ENCODE results near the gene GNPTAB. TPM values are rescaled to one million over a fixed set of nuclear protein-coding genes. Genes with fewer than 3 reads are reported as not detected.

The GNPTAB gene
- total and polyA plus RNA-seq, 2 of the 13 experiments (the other 11 are each of a cell fraction or from before 2014, with no cell fraction given), result 13.6 to 19.4 TPM

DNA sequence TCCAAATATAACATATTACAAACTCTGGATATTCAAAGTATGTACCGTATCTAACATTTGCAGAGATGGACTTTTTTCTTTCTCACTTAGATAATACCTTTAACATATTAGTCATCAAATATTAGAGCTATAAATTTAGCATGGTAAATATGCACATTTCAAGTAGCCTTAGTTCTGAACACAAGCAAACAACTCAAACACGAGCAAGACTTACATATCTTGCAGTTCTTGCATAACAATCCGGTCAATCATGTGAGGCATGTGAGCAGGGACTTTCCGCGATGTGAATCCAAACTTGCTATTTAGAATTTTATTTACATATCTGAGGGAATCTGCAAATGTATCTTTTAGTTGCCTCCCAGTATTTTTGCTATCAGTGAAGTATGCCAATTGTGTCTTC is 69.4 kb downstream of the GNPTAB start (continued):
- TF ChIP-seq ZBED4 (CRISPR knock-in tag; IDR thresholded peaks at IDR 0.05; ENCODE audit: borderline replicate concordance) (no peak), ZNF430 (CRISPR knock-in tag; IDR thresholded peaks at IDR 0.05) (no peak)

DNA sequence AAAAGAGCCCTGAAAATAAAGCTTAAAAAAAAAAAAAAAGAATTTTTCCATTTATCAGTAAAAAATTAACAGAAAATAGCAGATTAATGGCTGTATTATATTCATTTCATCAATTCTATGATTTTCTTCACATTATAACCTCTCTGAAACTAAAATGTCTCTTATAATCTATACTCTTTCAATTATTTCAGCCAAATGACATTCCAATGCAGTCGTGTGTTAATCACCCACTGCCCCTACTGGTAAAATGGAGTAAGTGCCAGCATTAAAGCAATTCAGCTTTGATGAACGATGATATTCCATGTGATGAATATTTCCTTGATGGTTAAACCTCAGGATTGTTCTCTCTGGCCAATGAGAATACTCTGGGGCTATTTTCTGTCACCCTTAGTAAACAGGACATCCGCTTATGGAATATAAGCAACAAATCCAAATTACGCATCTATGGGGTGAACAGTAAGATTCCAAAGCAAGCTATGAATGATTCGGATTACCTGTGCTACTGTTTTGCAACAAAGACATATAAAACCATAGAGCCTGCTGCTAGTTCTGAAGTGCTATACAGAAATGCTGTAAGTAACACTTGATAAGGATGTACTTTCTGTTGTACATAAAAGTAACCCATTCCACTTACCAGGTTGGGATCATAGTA is 71.2 kb downstream of the GNPTAB start:
- BruUV-seq (replicated peaks), result no TSS peak
- FAIRE-seq, result peak; percentile 68
- in situ Hi-C loops (cut with HindIII; ENCODE audit: extremely low pct_ligation_motif_present, low pct_unique_long_range_greater_than_20kb) (loop anchor here (25.0 kb wide), 1 partner anchor 347 kb away; the partner anchor contains the start of gene ARL1), intact Hi-C loops (cut with micrococcal nuclease; ENCODE audit: unreplicated experiment) (loop anchor here (1.0 to 5.0 kb wide), 3 partner anchors 189 to 347 kb away; no protein-coding TSS in a partner anchor)
- ChIA-PET POLR2A (interaction anchor here (0.6 to 1.3 kb wide), 2 partner anchors 61 to 151 kb away, joined by 3 to 4 read pairs; no protein-coding TSS in a partner anchor), CTCF (ENCODE audit: low intra/inter-chr PET ratio, low total read pairs) (interaction anchor here (0.9 kb wide), 1 partner anchor 89 kb away, joined by 3 read pairs; no protein-coding TSS in a partner anchor)
- no peak overlapping the region for H3K4me2 ChIP-seq (ENCODE audit: low read depth, low read length)
- H3K9me3 ChIP-seq (ENCODE audit: low read length), result no peaks in the 10 kb centered on the region
- no peak overlapping the region for H3K9ac ChIP-seq (ENCODE audit: insufficient read depth, low read depth, low read length)
- peaks cover 2 to 17% of the 10 kb centered on the region in 2 experiments; a peak in 1 of 5 replicates for H3K36me3 ChIP-seq (replicated peaks in 1 of 2; ENCODE audit: control insufficient read depth in 1 of 2, insufficient read depth in 2 of 2, low read length in 2 of 2)
- 69% methylated on average over 5 of the region's 5 CpGs for WGBS (ENCODE audit: low lambda C conversion rate)
- H3K27me3 ChIP-seq (ENCODE audit: control insufficient read depth in 1 of 2, insufficient read depth in 2 of 2, low read length in 2 of 2), result no peaks in the 10 kb centered on the region
- H3K27ac ChIP-seq (ENCODE audit: extremely low read length, insufficient read depth, low read length), result no peak overlapping the region
- no peaks in the 10 kb centered on the region for H3K4me1 ChIP-seq (ENCODE audit: insufficient read depth, low read length)
- H3K4me3 ChIP-seq (replicated peaks in 1 of 3; ENCODE audit: insufficient read depth in 1 of 3, low read depth in 2 of 3, low read length in 3 of 3), result no peak overlapping the region
- no peak overlapping the region for H2AFZ ChIP-seq (ENCODE audit: low read length)
- no peaks in the 10 kb centered on the region for H4K20me1 ChIP-seq (ENCODE audit: insufficient read depth, low read length)
- no peaks in the 10 kb centered on the region for H3K79me2 ChIP-seq (ENCODE audit: insufficient read depth, low read length)
- peak; percentile 39 for DNase-seq (ENCODE audit: low spot score)
- ATAC-seq, result peak; percentile 76
- TF ChIP-seq ZNF430 (CRISPR knock-in tag; IDR thresholded peaks at IDR 0.05), result no peak
- TF ChIP-seq, protein P1, sequence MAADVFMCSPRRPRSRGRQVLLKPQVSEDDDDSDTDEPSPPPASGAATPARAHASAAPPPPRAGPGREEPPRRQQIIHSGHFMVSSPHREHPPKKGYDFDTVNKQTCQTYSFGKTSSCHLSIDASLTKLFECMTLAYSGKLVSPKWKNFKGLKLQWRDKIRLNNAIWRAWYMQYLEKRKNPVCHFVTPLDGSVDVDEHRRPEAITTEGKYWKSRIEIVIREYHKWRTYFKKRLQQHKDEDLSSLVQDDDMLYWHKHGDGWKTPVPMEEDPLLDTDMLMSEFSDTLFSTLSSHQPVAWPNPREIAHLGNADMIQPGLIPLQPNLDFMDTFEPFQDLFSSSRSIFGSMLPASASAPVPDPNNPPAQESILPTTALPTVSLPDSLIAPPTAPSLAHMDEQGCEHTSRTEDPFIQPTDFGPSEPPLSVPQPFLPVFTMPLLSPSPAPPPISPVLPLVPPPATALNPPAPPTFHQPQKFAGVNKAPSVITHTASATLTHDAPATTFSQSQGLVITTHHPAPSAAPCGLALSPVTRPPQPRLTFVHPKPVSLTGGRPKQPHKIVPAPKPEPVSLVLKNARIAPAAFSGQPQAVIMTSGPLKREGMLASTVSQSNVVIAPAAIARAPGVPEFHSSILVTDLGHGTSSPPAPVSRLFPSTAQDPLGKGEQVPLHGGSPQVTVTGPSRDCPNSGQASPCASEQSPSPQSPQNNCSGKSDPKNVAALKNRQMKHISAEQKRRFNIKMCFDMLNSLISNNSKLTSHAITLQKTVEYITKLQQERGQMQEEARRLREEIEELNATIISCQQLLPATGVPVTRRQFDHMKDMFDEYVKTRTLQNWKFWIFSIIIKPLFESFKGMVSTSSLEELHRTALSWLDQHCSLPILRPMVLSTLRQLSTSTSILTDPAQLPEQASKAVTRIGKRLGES (CRISPR knock-in tag; IDR thresholded peaks at IDR 0.05; ENCODE audit: borderline replicate concordance), result no peak
- TF ChIP-seq WIZ (CRISPR knock-in tag; IDR thresholded peaks at IDR 0.05), result no peak
- TF ChIP-seq SMC3 (IDR thresholded peaks at IDR 0.05; ENCODE audit: low read length), result peak; percentile 27; the same call in 1 of the 2 replicates
- no peak for TF ChIP-seq TOE1 (CRISPR knock-in tag; IDR thresholded peaks at IDR 0.05)
- no peak for TF ChIP-seq ZNF614 (CRISPR knock-in tag; IDR thresholded peaks at IDR 0.05; ENCODE audit: borderline replicate concordance)
- TF ChIP-seq, protein P2, sequence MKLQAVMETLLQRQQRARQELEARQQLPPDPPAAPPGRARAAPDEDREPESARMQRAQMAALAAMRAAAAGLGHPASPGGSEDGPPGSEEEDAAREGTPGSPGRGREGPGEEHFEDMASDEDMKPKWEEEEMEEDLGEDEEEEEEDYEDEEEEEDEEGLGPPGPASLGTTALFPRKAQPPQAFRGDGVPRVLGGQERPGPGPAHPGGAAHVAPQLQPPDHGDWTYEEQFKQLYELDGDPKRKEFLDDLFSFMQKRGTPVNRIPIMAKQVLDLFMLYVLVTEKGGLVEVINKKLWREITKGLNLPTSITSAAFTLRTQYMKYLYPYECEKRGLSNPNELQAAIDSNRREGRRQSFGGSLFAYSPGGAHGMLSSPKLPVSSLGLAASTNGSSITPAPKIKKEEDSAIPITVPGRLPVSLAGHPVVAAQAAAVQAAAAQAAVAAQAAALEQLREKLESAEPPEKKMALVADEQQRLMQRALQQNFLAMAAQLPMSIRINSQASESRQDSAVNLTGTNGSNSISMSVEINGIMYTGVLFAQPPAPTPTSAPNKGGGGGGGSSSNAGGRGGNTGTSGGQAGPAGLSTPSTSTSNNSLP (IDR thresholded peaks at IDR 0.05; ENCODE audit: low read depth, low read length), result peak; percentile 86
- 0 out of 2 replicates have a peak, but pooled peaks have one; percentile 21 for TF ChIP-seq ELF3 (CRISPR knock-in tag; IDR thresholded peaks at IDR 0.05)
- TF ChIP-seq, protein P3, sequence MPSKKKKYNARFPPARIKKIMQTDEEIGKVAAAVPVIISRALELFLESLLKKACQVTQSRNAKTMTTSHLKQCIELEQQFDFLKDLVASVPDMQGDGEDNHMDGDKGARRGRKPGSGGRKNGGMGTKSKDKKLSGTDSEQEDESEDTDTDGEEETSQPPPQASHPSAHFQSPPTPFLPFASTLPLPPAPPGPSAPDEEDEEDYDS (CRISPR knock-in tag; IDR thresholded peaks at IDR 0.05), result no peak
- TF ChIP-seq KLF9 (CRISPR knock-in tag; IDR thresholded peaks at IDR 0.05; ENCODE audit: low read depth), result no peak
- TF ChIP-seq NAIF1 (CRISPR knock-in tag; IDR thresholded peaks at IDR 0.05; ENCODE audit: borderline replicate concordance), result no peak
- no peak for TF ChIP-seq PHF21A (CRISPR knock-in tag; IDR thresholded peaks at IDR 0.05)
